HEK293 (cell line): ENCODE results near the gene LILRB3.

Experiments used
- CTCF ChIA-PET: fragments of 350-600 bp; formaldehyde crosslinking; extraction: SDS; loops from one replicate; lab custom pipeline; 2021; ENCODE audit warnings: antibody characterized with exemption; lab: Yijun Ruan, JAX
- POLR2A ChIA-PET: fragments of 300-600 bp; formaldehyde crosslinking; extraction: SDS; loops from one replicate; lab custom pipeline; 2020; ENCODE audit warnings: antibody characterized with exemption, inconsistent platforms; lab: Yijun Ruan, JAX
- H3K27ac ChIP-seq: fragments of 200-500 bp; sonication (Bioruptor generic); 2 replicates; pipeline ENCODE4 v1.5.1; 2014; ENCODE audit warnings: low read depth, low read length, control low read depth, inconsistent platforms; ENCODE audit errors: extremely low read depth
- H3K36me3 ChIP-seq, 2 experiments: fragments of 200-500 bp in 1 of 2; sonication (Bioruptor generic) in 1 of 2; 1 replicate in 1 of 2; 2 replicates in 1 of 2; pipeline ENCODE4 v1.5.1; 2014 to 2017; ENCODE audit warnings: inconsistent platforms in 2 of 2, low read length in 2 of 2; ENCODE audit not compliant: control insufficient read depth in 2 of 2, insufficient read depth in 1 of 2
- H3K4me1 ChIP-seq: fragments of 200-500 bp; sonication (Bioruptor generic); 2 replicates; pipeline ENCODE4 v1.5.1; 2014; ENCODE audit warnings: mild to moderate bottlenecking, low read length, inconsistent platforms; ENCODE audit not compliant: control insufficient read depth, insufficient read depth
- H3K4me3 ChIP-seq: 2 replicates; pipeline ENCODE4 v1.5.1; 2011; ENCODE audit warnings: low read depth, mild to moderate bottlenecking, control low read depth, low read length, moderate library complexity
- H3K9me3 ChIP-seq: fragments of 200-500 bp; sonication (Bioruptor generic); 2 replicates; pipeline ENCODE4 v1.5.1; 2014; ENCODE audit warnings: low read depth, low read length, inconsistent platforms; ENCODE audit not compliant: control insufficient read depth, insufficient read depth
- GLI2 ChIP-seq: fragments of 450-650 bp; formaldehyde crosslinking; IDR thresholded peaks from 2 replicates; pipeline ENCODE4; 2017; ENCODE audit warnings: missing biosample characterization, missing genetic modification characterization, low read depth, borderline replicate concordance
- KLF1 ChIP-seq: fragments of 450-650 bp; formaldehyde crosslinking; IDR thresholded peaks from 2 replicates; pipeline ENCODE4 v1.5.1; 2016; ENCODE audit warnings: missing biosample characterization, missing genetic modification characterization
- KLF7 ChIP-seq: fragments of 450-650 bp; formaldehyde crosslinking; IDR thresholded peaks from 2 replicates; pipeline ENCODE4 v1.5.1; 2016; ENCODE audit warnings: missing biosample characterization, missing genetic modification characterization, borderline replicate concordance
- OVOL3 ChIP-seq: fragments of 450-650 bp; formaldehyde crosslinking; IDR thresholded peaks from 2 replicates; pipeline ENCODE4 v1.5.1; 2016; ENCODE audit warnings: missing biosample characterization, missing genetic modification characterization
- RBAK ChIP-seq: fragments of 450-650 bp; formaldehyde crosslinking; IDR thresholded peaks from 2 replicates; pipeline ENCODE4 v1.5.1; 2016; ENCODE audit warnings: missing biosample characterization, missing genetic modification characterization
- REPIN1 ChIP-seq: fragments of 450-650 bp; formaldehyde crosslinking; IDR thresholded peaks from 2 replicates; pipeline ENCODE4 v1.5.1; 2017; ENCODE audit warnings: missing biosample characterization, missing genetic modification characterization, low read depth
- SCRT1 ChIP-seq: fragments of 450-650 bp; formaldehyde crosslinking; IDR thresholded peaks from 2 replicates; pipeline ENCODE4 v1.5.1; 2016; ENCODE audit warnings: missing biosample characterization, missing genetic modification characterization, borderline replicate concordance
- SP7 ChIP-seq: fragments of 450-650 bp; formaldehyde crosslinking; IDR thresholded peaks from 2 replicates; pipeline ENCODE4 v1.5.1; 2016; ENCODE audit warnings: missing biosample characterization, missing genetic modification characterization
- TCF7L2 ChIP-seq: IDR thresholded peaks from 2 replicates; pipeline ENCODE4 v1.6.1; 2011; ENCODE audit warnings: low read depth, mild to moderate bottlenecking, inconsistent platforms, low read length, moderate library complexity, borderline replicate concordance
- YY1 ChIP-seq: fragments of 450-650 bp; formaldehyde crosslinking; IDR thresholded peaks from 2 replicates; pipeline ENCODE4 v1.5.1; 2018; ENCODE audit warnings: missing biosample characterization, missing genetic modification characterization
- ZBTB17 ChIP-seq: fragments of 450-650 bp; formaldehyde crosslinking; IDR thresholded peaks from 2 replicates; pipeline ENCODE4 v1.5.1; 2016; ENCODE audit warnings: missing biosample characterization, missing genetic modification characterization
- ZBTB20 ChIP-seq: fragments of 450-650 bp; formaldehyde crosslinking; IDR thresholded peaks from 2 replicates; pipeline ENCODE4 v1.5.1; 2016; ENCODE audit warnings: missing biosample characterization, missing genetic modification characterization
- ZFP3 ChIP-seq: fragments of 450-650 bp; formaldehyde crosslinking; IDR thresholded peaks from 2 replicates; pipeline ENCODE4 v1.5.1; 2016; ENCODE audit warnings: low read depth, missing biosample characterization, missing genetic modification characterization
- ZFP69B ChIP-seq: fragments of 450-650 bp; formaldehyde crosslinking; IDR thresholded peaks from 2 replicates; pipeline ENCODE4 v1.5.1; 2016; ENCODE audit warnings: missing biosample characterization, missing genetic modification characterization
- ZNF138 ChIP-seq: fragments of 450-650 bp; formaldehyde crosslinking; IDR thresholded peaks from 2 replicates; pipeline ENCODE4 v1.5.1; 2016; ENCODE audit warnings: missing biosample characterization, missing genetic modification characterization, borderline replicate concordance
- ZNF157 ChIP-seq: fragments of 450-650 bp; formaldehyde crosslinking; IDR thresholded peaks from 2 replicates; pipeline ENCODE4 v1.5.1; 2016; ENCODE audit warnings: missing biosample characterization, missing genetic modification characterization
- ZNF223 ChIP-seq: fragments of 450-650 bp; formaldehyde crosslinking; IDR thresholded peaks from 2 replicates; pipeline ENCODE4 v1.5.1; 2016; ENCODE audit warnings: missing biosample characterization, missing genetic modification characterization
- ZNF302 ChIP-seq: fragments of 450-650 bp; formaldehyde crosslinking; IDR thresholded peaks from 2 replicates; pipeline ENCODE4 v1.5.1; 2016; ENCODE audit warnings: missing biosample characterization, missing genetic modification characterization, low read depth
- ZNF394 ChIP-seq: fragments of 450-650 bp; formaldehyde crosslinking; IDR thresholded peaks from 2 replicates; pipeline ENCODE4 v1.5.1; 2016; ENCODE audit warnings: missing biosample characterization, missing genetic modification characterization, mild to moderate bottlenecking, moderate library complexity, borderline replicate concordance
- ZNF404 ChIP-seq: fragments of 450-650 bp; formaldehyde crosslinking; IDR thresholded peaks from 2 replicates; pipeline ENCODE4 v1.5.1; 2017; ENCODE audit warnings: missing biosample characterization, missing genetic modification characterization
- ZNF624 ChIP-seq: fragments of 450-650 bp; formaldehyde crosslinking; IDR thresholded peaks from 2 replicates; pipeline ENCODE4 v1.5.1; 2017; ENCODE audit warnings: missing biosample characterization, missing genetic modification characterization
- ZNF785 ChIP-seq: fragments of 450-650 bp; formaldehyde crosslinking; IDR thresholded peaks from 2 replicates; pipeline ENCODE4 v1.5.1; 2016; ENCODE audit warnings: missing biosample characterization, missing genetic modification characterization
- ZNF791 ChIP-seq: fragments of 450-650 bp; formaldehyde crosslinking; IDR thresholded peaks from 2 replicates; pipeline ENCODE4 v1.5.1; 2016; ENCODE audit warnings: missing biosample characterization, missing genetic modification characterization
- TF ChIP-seq, protein P1 (sequence below): fragments of 450-650 bp; formaldehyde crosslinking; IDR thresholded peaks from 2 replicates; pipeline ENCODE4 v1.5.1; 2016; ENCODE audit warnings: missing biosample characterization, missing genetic modification characterization, low read depth
- TF ChIP-seq, protein P2 (sequence below): fragments of 450-650 bp; formaldehyde crosslinking; IDR thresholded peaks from 2 replicates; pipeline ENCODE4 v1.5.1; 2016; ENCODE audit warnings: missing biosample characterization, missing genetic modification characterization
- TF ChIP-seq, protein P3 (sequence below): fragments of 450-650 bp; formaldehyde crosslinking; IDR thresholded peaks from 2 replicates; pipeline ENCODE4 v1.5.1; 2016; ENCODE audit warnings: missing biosample characterization, missing genetic modification characterization
- TF ChIP-seq, protein P4 (sequence below): fragments of 450-650 bp; formaldehyde crosslinking; IDR thresholded peaks from 2 replicates; pipeline ENCODE4 v1.5.1; 2017; ENCODE audit warnings: missing biosample characterization, missing genetic modification characterization
- TF ChIP-seq, protein P5 (sequence below): fragments of 450-650 bp; formaldehyde crosslinking; IDR thresholded peaks from 2 replicates; pipeline ENCODE4 v1.5.1; 2016; ENCODE audit warnings: missing biosample characterization, missing genetic modification characterization

Gene LILRB3

DNA sequence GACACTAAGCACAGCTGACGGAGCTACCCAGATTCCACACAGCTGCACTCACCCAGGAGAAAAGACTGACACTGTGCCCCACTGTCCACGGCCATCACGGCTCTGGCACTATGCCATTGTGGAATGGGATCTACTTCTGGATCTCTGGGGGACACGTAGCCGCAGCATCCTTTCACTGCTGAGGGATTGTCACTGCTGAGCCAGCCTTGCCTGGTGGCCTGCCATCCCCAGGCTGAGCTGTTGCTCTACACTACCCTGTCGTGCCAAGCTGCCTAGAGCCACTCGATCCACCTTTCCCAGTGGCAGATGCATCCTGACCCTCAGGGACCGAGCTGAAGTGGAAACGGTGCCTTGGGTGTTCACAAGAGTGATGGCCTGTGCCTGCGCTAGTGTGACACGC is 39.3 kb upstream of the LILRB3 start:
- H3K36me3 ChIP-seq: no peaks in the 10 kb centered on the region
- TF ChIP-seq ZBTB17 (tag by site-specific recombination) (no peak), ZFP69B (tag by site-specific recombination) (no peak), ZNF138 (tag by site-specific recombination) (no peak), REPIN1 (tag by site-specific recombination) (no peak), GLI2 (tag by site-specific recombination) (no peak), ZNF223 (tag by site-specific recombination) (no peak), ZNF302 (no peak), ZNF157 (no peak), RBAK (no peak), ZBTB20 (no peak), TCF7L2 (no peak), OVOL3 (tag by site-specific recombination) (no peak), SP7 (tag by site-specific recombination) (no peak), YY1 (tag by site-specific recombination) (no peak), ZNF404 (tag by site-specific recombination) (no peak), SCRT1 (tag by site-specific recombination) (no peak), KLF7 (no peak)
- TF ChIP-seq, protein P1, sequence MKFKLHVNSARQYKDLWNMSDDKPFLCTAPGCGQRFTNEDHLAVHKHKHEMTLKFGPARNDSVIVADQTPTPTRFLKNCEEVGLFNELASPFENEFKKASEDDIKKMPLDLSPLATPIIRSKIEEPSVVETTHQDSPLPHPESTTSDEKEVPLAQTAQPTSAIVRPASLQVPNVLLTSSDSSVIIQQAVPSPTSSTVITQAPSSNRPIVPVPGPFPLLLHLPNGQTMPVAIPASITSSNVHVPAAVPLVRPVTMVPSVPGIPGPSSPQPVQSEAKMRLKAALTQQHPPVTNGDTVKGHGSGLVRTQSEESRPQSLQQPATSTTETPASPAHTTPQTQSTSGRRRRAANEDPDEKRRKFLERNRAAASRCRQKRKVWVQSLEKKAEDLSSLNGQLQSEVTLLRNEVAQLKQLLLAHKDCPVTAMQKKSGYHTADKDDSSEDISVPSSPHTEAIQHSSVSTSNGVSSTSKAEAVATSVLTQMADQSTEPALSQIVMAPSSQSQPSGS (tag by site-specific recombination): no peak
- TF ChIP-seq, protein P2, sequence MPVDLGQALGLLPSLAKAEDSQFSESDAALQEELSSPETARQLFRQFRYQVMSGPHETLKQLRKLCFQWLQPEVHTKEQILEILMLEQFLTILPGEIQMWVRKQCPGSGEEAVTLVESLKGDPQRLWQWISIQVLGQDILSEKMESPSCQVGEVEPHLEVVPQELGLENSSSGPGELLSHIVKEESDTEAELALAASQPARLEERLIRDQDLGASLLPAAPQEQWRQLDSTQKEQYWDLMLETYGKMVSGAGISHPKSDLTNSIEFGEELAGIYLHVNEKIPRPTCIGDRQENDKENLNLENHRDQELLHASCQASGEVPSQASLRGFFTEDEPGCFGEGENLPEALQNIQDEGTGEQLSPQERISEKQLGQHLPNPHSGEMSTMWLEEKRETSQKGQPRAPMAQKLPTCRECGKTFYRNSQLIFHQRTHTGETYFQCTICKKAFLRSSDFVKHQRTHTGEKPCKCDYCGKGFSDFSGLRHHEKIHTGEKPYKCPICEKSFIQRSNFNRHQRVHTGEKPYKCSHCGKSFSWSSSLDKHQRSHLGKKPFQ (tag by site-specific recombination): no peak
- TF ChIP-seq, protein P3, sequence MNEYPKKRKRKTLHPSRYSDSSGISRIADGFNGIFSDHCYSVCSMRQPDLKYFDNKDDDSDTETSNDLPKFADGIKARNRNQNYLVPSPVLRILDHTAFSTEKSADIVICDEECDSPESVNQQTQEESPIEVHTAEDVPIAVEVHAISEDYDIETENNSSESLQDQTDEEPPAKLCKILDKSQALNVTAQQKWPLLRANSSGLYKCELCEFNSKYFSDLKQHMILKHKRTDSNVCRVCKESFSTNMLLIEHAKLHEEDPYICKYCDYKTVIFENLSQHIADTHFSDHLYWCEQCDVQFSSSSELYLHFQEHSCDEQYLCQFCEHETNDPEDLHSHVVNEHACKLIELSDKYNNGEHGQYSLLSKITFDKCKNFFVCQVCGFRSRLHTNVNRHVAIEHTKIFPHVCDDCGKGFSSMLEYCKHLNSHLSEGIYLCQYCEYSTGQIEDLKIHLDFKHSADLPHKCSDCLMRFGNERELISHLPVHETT (tag by site-specific recombination): no peak
- POLR2A ChIA-PET: interaction anchor here (0.7 kb wide), 1 partner anchor 125 kb away, joined by 3 read pairs; the partner anchor contains the start of gene CNOT3
- no peaks in the 10 kb centered on the region for H3K4me1 ChIP-seq
- CTCF ChIA-PET: interaction anchor here (0.6 kb wide), 3 partner anchors 38 to 1416 kb away, joined by 3 to 4 read pairs (median 3); no protein-coding TSS in a partner anchor
- H3K4me3 ChIP-seq: no peak overlapping the region
- no peak overlapping the region for H3K27ac ChIP-seq
- H3K9me3 ChIP-seq: no peaks in the 10 kb centered on the region

DNA sequence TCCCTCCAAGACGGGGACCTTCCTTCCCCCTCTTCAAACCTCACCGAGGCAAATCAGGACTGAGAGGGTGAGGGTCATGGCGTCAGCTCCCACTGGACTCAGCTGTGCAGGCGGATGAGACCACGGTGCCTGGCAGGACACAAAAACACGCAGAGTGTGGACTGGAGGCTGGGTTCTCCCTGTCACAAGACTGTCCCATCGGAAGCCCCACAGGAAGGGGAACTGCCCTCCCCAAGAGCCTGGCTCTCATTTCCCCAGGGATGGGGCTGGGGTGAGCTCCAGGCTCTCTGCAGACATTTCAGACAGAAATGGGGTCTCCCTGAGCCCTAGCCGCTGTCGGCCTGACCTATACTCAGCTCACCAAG is 34.3 kb upstream of the LILRB3 start, which contains the start of gene LILRB5:
LILRB5 (minus strand) TSS at position 158 of the 365 bp plus-strand sequence; CDS start at position 78, 80 bp downstream.
- no peak within 1 kb of the TSS for H3K4me3 ChIP-seq
- ChIA-PET CTCF (interaction anchor here (3.4 kb wide), 1 partner anchor 9 kb away, joined by 26 read pairs; no protein-coding TSS in a partner anchor), POLR2A (no interaction called here)
- TF ChIP-seq, protein P4, sequence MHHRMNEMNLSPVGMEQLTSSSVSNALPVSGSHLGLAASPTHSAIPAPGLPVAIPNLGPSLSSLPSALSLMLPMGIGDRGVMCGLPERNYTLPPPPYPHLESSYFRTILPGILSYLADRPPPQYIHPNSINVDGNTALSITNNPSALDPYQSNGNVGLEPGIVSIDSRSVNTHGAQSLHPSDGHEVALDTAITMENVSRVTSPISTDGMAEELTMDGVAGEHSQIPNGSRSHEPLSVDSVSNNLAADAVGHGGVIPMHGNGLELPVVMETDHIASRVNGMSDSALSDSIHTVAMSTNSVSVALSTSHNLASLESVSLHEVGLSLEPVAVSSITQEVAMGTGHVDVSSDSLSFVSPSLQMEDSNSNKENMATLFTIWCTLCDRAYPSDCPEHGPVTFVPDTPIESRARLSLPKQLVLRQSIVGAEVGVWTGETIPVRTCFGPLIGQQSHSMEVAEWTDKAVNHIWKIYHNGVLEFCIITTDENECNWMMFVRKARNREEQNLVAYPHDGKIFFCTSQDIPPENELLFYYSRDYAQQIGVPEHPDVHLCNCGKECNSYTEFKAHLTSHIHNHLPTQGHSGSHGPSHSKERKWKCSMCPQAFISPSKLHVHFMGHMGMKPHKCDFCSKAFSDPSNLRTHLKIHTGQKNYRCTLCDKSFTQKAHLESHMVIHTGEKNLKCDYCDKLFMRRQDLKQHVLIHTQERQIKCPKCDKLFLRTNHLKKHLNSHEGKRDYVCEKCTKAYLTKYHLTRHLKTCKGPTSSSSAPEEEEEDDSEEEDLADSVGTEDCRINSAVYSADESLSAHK (tag by site-specific recombination): no peak
- no peak for TF ChIP-seq ZFP3 (tag by site-specific recombination)
- TF ChIP-seq, protein P5, sequence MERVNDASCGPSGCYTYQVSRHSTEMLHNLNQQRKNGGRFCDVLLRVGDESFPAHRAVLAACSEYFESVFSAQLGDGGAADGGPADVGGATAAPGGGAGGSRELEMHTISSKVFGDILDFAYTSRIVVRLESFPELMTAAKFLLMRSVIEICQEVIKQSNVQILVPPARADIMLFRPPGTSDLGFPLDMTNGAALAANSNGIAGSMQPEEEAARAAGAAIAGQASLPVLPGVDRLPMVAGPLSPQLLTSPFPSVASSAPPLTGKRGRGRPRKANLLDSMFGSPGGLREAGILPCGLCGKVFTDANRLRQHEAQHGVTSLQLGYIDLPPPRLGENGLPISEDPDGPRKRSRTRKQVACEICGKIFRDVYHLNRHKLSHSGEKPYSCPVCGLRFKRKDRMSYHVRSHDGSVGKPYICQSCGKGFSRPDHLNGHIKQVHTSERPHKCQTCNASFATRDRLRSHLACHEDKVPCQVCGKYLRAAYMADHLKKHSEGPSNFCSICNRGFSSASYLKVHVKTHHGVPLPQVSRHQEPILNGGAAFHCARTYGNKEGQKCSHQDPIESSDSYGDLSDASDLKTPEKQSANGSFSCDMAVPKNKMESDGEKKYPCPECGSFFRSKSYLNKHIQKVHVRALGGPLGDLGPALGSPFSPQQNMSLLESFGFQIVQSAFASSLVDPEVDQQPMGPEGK: no peak
- TF ChIP-seq ZNF394 (tag by site-specific recombination): no peak
- no peak for TF ChIP-seq ZNF624 (tag by site-specific recombination)
- no peak for TF ChIP-seq KLF1 (tag by site-specific recombination)
- no peak for TF ChIP-seq ZNF785 (tag by site-specific recombination)
- TF ChIP-seq ZNF791: no peak
- H3K9me3 ChIP-seq: no peaks in the 10 kb centered on the region
- H3K36me3 ChIP-seq: no peaks in the 10 kb centered on the region
- H3K4me1 ChIP-seq: no peaks in the 10 kb centered on the region
- H3K27ac ChIP-seq: no peak within 1 kb of the TSS
